K562 (cell line): Measurements from ENCODE around the gene STRN3. TPM values are rescaled to one million over a fixed set of nuclear protein-coding genes. Genes with fewer than 3 reads are reported as not detected.

Experiments
- FOXA1 ChIP-seq: fragments of 450-650 bp; IDR thresholded peaks from 2 replicates; pipeline ENCODE4 v1.6.1; 2016; ENCODE audit warnings: mild to moderate bottlenecking, borderline replicate concordance
- FOXA3 ChIP-seq, 2 experiments: fragments of 450-650 bp in 1 of 2; sonication (generic) in 1 of 2; formaldehyde crosslinking; IDR thresholded peaks in 1 of 2; conservative IDR thresholded peaks in 1 of 2; 2 replicates each; pipeline versions ENCODE4 v1.4.0 to v1.8.0; 2020 to 2022; ENCODE audit warnings: mild to moderate bottlenecking in 2 of 2, missing genetic modification reagents in 1 of 2
- FOXP1 ChIP-seq: sonication (generic); formaldehyde crosslinking; IDR thresholded peaks from 2 replicates; pipeline ENCODE4 v1.8.0; 2022; ENCODE audit warnings: mild to moderate bottlenecking, missing genetic modification reagents
- HDAC6 ChIP-seq: IDR thresholded peaks from 2 replicates; pipeline ENCODE4 v1.6.1; 2012; ENCODE audit warnings: low read depth, mild to moderate bottlenecking, control low read depth, inconsistent platforms, low read length, moderate library complexity
- HNRNPH1 ChIP-seq: fragments of 200-400 bp; formaldehyde crosslinking; optimal IDR thresholded peaks from 2 replicates; pipeline ENCODE3; 2017; ENCODE audit warnings: low read depth, mild to moderate bottlenecking, low read length, moderate library complexity
- HNRNPK ChIP-seq: fragments of 200-400 bp; formaldehyde crosslinking; IDR thresholded peaks from one replicate; pipeline ENCODE4 v1.6.1; 2018; ENCODE audit warnings: mild to moderate bottlenecking, low read depth, low read length; ENCODE audit not compliant: poor library complexity, severe bottlenecking
- HNRNPL ChIP-seq: fragments of 200-400 bp; formaldehyde crosslinking; IDR thresholded peaks from 2 replicates; pipeline ENCODE4 v1.6.1; 2017; ENCODE audit warnings: low read depth, mild to moderate bottlenecking, low read length
- HNRNPUL1 ChIP-seq: fragments of 200-400 bp; formaldehyde crosslinking; IDR thresholded peaks from 2 replicates; pipeline ENCODE4 v1.6.1; 2017; ENCODE audit warnings: low read length
- KDM5B ChIP-seq: fragments of 200-600 bp; sonication (generic); IDR thresholded peaks from 2 replicates; pipeline ENCODE4 v1.6.1; 2012; ENCODE audit warnings: low read depth, mild to moderate bottlenecking, moderate library complexity, low read length, control low read depth, inconsistent platforms; ENCODE audit not compliant: insufficient replicate concordance
- LARP7 ChIP-seq: fragments of 450-650 bp; IDR thresholded peaks from 2 replicates; pipeline ENCODE4 v1.6.1; 2016
- MCM3 ChIP-seq: fragments of 450-650 bp; IDR thresholded peaks from 2 replicates; pipeline ENCODE4 v1.6.1; 2016
- MED1 ChIP-seq: sonication (generic); formaldehyde crosslinking; IDR thresholded peaks from 2 replicates; pipeline ENCODE4 v1.8.1; 2023; ENCODE audit warnings: missing genetic modification reagents, borderline replicate concordance
- NCOA4 ChIP-seq: fragments of 450-650 bp; IDR thresholded peaks from 2 replicates; pipeline ENCODE4 v1.6.1; 2018; ENCODE audit warnings: mild to moderate bottlenecking; ENCODE audit not compliant: partially characterized antibody
- NFRKB ChIP-seq: fragments of 450-650 bp; IDR thresholded peaks from 2 replicates; pipeline ENCODE4 v1.6.1; 2016; ENCODE audit warnings: low read depth
- NFYB ChIP-seq: IDR thresholded peaks from 2 replicates; pipeline ENCODE4 v1.6.1; 2011; ENCODE audit warnings: mild to moderate bottlenecking, moderate library complexity; ENCODE audit not compliant: insufficient read length; ENCODE audit errors: extremely low read depth
- PKNOX1 ChIP-seq: fragments of 450-650 bp; IDR thresholded peaks from 2 replicates; pipeline ENCODE4 v1.6.1; 2016
- SOX6 ChIP-seq: fragments of 450-650 bp; IDR thresholded peaks from 2 replicates; pipeline ENCODE4 v1.6.1; 2014; ENCODE audit warnings: mild to moderate bottlenecking
- STAG1 ChIP-seq: sonication (generic); formaldehyde crosslinking; IDR thresholded peaks from 2 replicates; pipeline ENCODE4 v1.5.0; 2020; ENCODE audit warnings: missing genetic modification reagents, borderline replicate concordance
- TRIM28 ChIP-seq: fragments of 450-650 bp; IDR thresholded peaks from 2 replicates; pipeline ENCODE4 v1.6.1; 2017
- ZNF133 ChIP-seq: fragments of 250-450 bp; sonication (Bioruptor Pico); IDR thresholded peaks from 2 replicates; pipeline ENCODE4 v1.4.0; 2020; ENCODE audit warnings: mild to moderate bottlenecking
- ZNF140 ChIP-seq: fragments of 250-450 bp; sonication (Bioruptor Pico); IDR thresholded peaks from 2 replicates; pipeline ENCODE4 v1.8.0; 2021; ENCODE audit warnings: moderate library complexity, mild to moderate bottlenecking, inconsistent platforms
- ZNF165 ChIP-seq: fragments of 250-450 bp; sonication (Bioruptor Pico); IDR thresholded peaks from 2 replicates; pipeline ENCODE4 v1.4.0; 2020; ENCODE audit warnings: borderline replicate concordance
- ZNF696 ChIP-seq: fragments of 250-450 bp; sonication (Bioruptor Pico); conservative IDR thresholded peaks from 2 replicates; pipeline ENCODE4 v1.4.0; 2020; ENCODE audit warnings: mild to moderate bottlenecking, moderate library complexity
- polyA plus RNA-seq, 8 experiments: library from polyadenylated mRNA; depleted of rRNA in 4 of 8; stranded (reverse) in 5 of 8; unstranded in 3 of 8; fragments of >200 nt; fragmentation: Nextera tagmentation in 2 of 8; fragmentation: Illumina TruSeq in 1 of 8; extraction: Ambion mirVana in 2 of 8; extraction: Trizol in 1 of 8; gene quantifications; 2 replicates each; pipeline versions ENCODE4 v1.2.1 to v1.2.3, GENCODE V29; 2011 to 2014; ENCODE audit warnings: inconsistent platforms in 1 of 8, missing spikeins in 1 of 8
- total RNA-seq, 7 experiments: library from RNA; depleted of rRNA in 6 of 7; stranded (reverse); fragments of >200 nt in 6 of 7; fragmentation: Illumina TruSeq in 2 of 7; extraction: Trizol in 2 of 7; gene quantifications; 2 replicates each; pipeline versions ENCODE4 v1.2.1 to v1.2.3, GENCODE V29; 2011 to 2021; ENCODE audit warnings: low replicate concordance in 1 of 7
- TF ChIP-seq, protein P1 (sequence below): IDR thresholded peaks from 2 replicates; pipeline ENCODE4 v1.6.1; 2011; ENCODE audit not compliant: insufficient read length; ENCODE audit errors: extremely low read depth
- TF ChIP-seq, protein P2 (sequence below): sonication (generic); formaldehyde crosslinking; IDR thresholded peaks from 2 replicates; pipeline ENCODE4 v1.8.1; 2023; ENCODE audit warnings: mild to moderate bottlenecking, missing genetic modification reagents

The STRN3 gene
- total and polyA plus RNA-seq, 9 of the 15 experiments (the other 6 are each of a cell fraction or from before 2014, with no cell fraction given) = 5.9 to 29.1 (median 16.0) TPM

GRCh38 chr14:31026450-31027235, 464 bp upstream of the STRN3 start (continued):
- TF ChIP-seq, protein P1, sequence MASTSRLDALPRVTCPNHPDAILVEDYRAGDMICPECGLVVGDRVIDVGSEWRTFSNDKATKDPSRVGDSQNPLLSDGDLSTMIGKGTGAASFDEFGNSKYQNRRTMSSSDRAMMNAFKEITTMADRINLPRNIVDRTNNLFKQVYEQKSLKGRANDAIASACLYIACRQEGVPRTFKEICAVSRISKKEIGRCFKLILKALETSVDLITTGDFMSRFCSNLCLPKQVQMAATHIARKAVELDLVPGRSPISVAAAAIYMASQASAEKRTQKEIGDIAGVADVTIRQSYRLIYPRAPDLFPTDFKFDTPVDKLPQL = no peak
- TF ChIP-seq LARP7 (no peak), PKNOX1 (peak; percentile 86), ZNF140 (CRISPR knock-in tag) (no peak), SOX6 (peak; percentile 33; the same call in 1 of the 2 replicates), NFYB (no peak), ZNF696 (CRISPR knock-in tag) (no peak), FOXP1 (CRISPR knock-in tag) (no peak), ZNF165 (no peak), NCOA4 (peak; percentile 11), NFRKB (peak; percentile 77; the same call in 1 of the 2 replicates), KDM5B (peak; percentile 44), STAG1 (CRISPR knock-in tag) (no peak), HNRNPUL1 (no peak), HNRNPL (no peak), MED1 (no peak), FOXA1 (no peak), HNRNPK (no peak), TRIM28 (peak; percentile 35; the same call in 1 of the 2 replicates), HDAC6 (no peak), MCM3 (no peak), ZNF133 (CRISPR knock-in tag) (no peak), FOXA3 (CRISPR knock-in tag; conservative IDR thresholded peaks at IDR 0.05 in 1 of 2, IDR thresholded peaks at IDR 0.05 in 1 of 2) (no peak), HNRNPH1 (no peak)
- TF ChIP-seq, protein P2, sequence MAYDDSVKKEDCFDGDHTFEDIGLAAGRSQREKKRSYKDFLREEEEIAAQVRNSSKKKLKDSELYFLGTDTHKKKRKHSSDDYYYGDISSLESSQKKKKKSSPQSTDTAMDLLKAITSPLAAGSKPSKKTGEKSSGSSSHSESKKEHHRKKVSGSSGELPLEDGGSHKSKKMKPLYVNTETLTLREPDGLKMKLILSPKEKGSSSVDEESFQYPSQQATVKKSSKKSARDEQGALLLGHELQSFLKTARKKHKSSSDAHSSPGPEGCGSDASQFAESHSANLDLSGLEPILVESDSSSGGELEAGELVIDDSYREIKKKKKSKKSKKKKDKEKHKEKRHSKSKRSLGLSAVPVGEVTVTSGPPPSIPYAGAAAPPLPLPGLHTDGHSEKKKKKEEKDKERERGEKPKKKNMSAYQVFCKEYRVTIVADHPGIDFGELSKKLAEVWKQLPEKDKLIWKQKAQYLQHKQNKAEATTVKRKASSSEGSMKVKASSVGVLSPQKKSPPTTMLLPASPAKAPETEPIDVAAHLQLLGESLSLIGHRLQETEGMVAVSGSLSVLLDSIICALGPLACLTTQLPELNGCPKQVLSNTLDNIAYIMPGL (CRISPR knock-in tag) = no peak
